Measurements from ENCODE around the gene FASTKD1. TPM values are rescaled to one million over a fixed set of nuclear protein-coding genes. Genes with fewer than 3 reads are reported as not detected.
"Not testable (repeated sequence)": the region's sequence is repeated elsewhere in the genome, so short reads cannot be mapped to it uniquely, and the experiment has no call there.

FASTKD1 gene
- total and polyA plus RNA-seq, 7 experiments from 2014 or later = 13.5 to 43.5 (median 16.9) TPM

- Histone ChIP-seq H3K36me3 (ENCODE audit: control insufficient read depth in 2 of 3, insufficient read depth in 3 of 3, low read length in 3 of 3) (no peaks in the 10 kb centered on the region), H3K4me3 (ENCODE audit: low read length) (peak overlapping the region; percentile 93), H3K27me3 (ENCODE audit: control insufficient read depth in 2 of 2, insufficient read depth in 2 of 2, low read length in 2 of 2) (no peaks in the 10 kb centered on the region), H3K9me3 (ENCODE audit: control insufficient read depth in 2 of 3, low read length in 3 of 3) (no peaks in the 10 kb centered on the region), H3K4me1 (ENCODE audit: control insufficient read depth in 2 of 2, insufficient read depth in 2 of 2, low read length in 2 of 2) (peaks cover 4 to 5% of the 10 kb centered on the region in 2 donors), H3K27ac (ENCODE audit: low read depth, low read length) (peak overlapping the region; percentile 80)
- peaks cover 0 to 4% (median 0%) of the 10 kb centered on the region in 5 donors for H3K27me3 Mint-ChIP-seq
- peaks cover 0 to 12% (median 4%) of the 10 kb centered on the region in 5 donors for H3K36me3 Mint-ChIP-seq
- DNase-seq = no peak
- ChIA-PET CTCF (interaction anchor here (0.7 to 1.7 kb wide), 3 partner anchors 11 to 1865 kb away, joined by 3 to 5 read pairs (median 4); partner anchors contain the start of gene PPIG), POLR2A (interaction anchor here (0.6 to 3.1 kb wide), 4 partner anchors 11 to 225 kb away, joined by 3 to 28 read pairs (median 4); partner anchors contain the start of genes BBS5, PPIG and SSB)
- H3K4me3 Mint-ChIP-seq = peak overlapping the region; percentile 88 to 99 (median 94)
- peaks cover 14 to 32% (median 24%) of the 10 kb centered on the region in 7 donors for H3K4me1 Mint-ChIP-seq
- intact Hi-C loops (cut with micrococcal nuclease) = loop anchor here (1.0 to 5.0 kb wide), 8 partner anchors 10 to 1354 kb away; partner anchors contain the start of genes BBS5 (in 2 of the 2), CFAP210 (in 2 of the 2), PHOSPHO2 (in 2 of the 2) and PPIG (in 2 of the 2)
- H3K9me3 Mint-ChIP-seq = no peaks in the 10 kb centered on the region
- peak overlapping the region; percentile 74 to 95 (median 91) for H3K27ac Mint-ChIP-seq
- no peak for ATAC-seq
Measured at GRCh38 chr2:169573974-169574299, 272 bp upstream of the FASTKD1 start.

- Histone ChIP-seq H3K27ac (ENCODE audit: low read depth, low read length) (peak overlapping the region; percentile 80), H3K9me3 (ENCODE audit: control insufficient read depth in 2 of 3, low read length in 3 of 3) (no peaks in the 10 kb centered on the region), H3K36me3 (ENCODE audit: control insufficient read depth in 2 of 3, insufficient read depth in 3 of 3, low read length in 3 of 3) (no peaks in the 10 kb centered on the region), H3K4me3 (ENCODE audit: low read length) (peak overlapping the region; percentile 93), H3K4me1 (ENCODE audit: control insufficient read depth in 2 of 2, insufficient read depth in 2 of 2, low read length in 2 of 2) (peaks cover 4 to 5% of the 10 kb centered on the region in 2 donors), H3K27me3 (ENCODE audit: control insufficient read depth in 2 of 2, insufficient read depth in 2 of 2, low read length in 2 of 2) (no peaks in the 10 kb centered on the region)
- Mint-ChIP-seq H3K27ac (peak overlapping the region in 7 of 9 donors; percentile 87 to 95 (median 91)), H3K4me1 (peaks cover 14 to 32% (median 24%) of the 10 kb centered on the region in 7 donors), H3K9me3 (no peaks in the 10 kb centered on the region), H3K36me3 (peaks cover 0 to 13% (median 4%) of the 10 kb centered on the region in 5 donors), H3K27me3 (peaks cover 0 to 4% (median 0%) of the 10 kb centered on the region in 5 donors), H3K4me3 (peak overlapping the region; percentile 88 to 99 (median 94))
- ChIA-PET CTCF (interaction anchor here (0.5 to 1.7 kb wide), 2 partner anchors 12 to 41 kb away, joined by 3 to 5 read pairs; partner anchors contain the start of gene PPIG), POLR2A (interaction anchor here (0.5 to 3.1 kb wide), 3 partner anchors 10 to 100 kb away, joined by 3 to 28 read pairs (median 3); partner anchors contain the start of gene PPIG)
- ATAC-seq (no peak), DNase-seq (no peak)
- intact Hi-C loops (cut with micrococcal nuclease) = loop anchor here (1.0 to 5.0 kb wide), 8 partner anchors 12 to 1356 kb away; partner anchors contain the start of genes BBS5 (in 2 of the 2), CFAP210 (in 2 of the 2), PHOSPHO2 (in 2 of the 2) and PPIG (in 2 of the 2)
Measured at GRCh38 chr2:169572821-169573159, 875 bp downstream of the FASTKD1 start.

GRCh38 chr2:169572189-169572588 is 1.5 kb downstream of the FASTKD1 start:
- H3K27ac ChIP-seq (ENCODE audit: low read depth, low read length) = no peak overlapping the region
- H3K9me3 ChIP-seq (ENCODE audit: control insufficient read depth in 2 of 3, low read length in 3 of 3) = no peaks in the 10 kb centered on the region
- Mint-ChIP-seq H3K36me3 (peaks cover 0 to 13% (median 4%) of the 10 kb centered on the region in 5 donors), H3K27me3 (peaks cover 0 to 4% (median 0%) of the 10 kb centered on the region in 5 donors), H3K4me1 (peaks cover 16 to 32% (median 24%) of the 10 kb centered on the region in 7 donors), H3K9me3 (no peaks in the 10 kb centered on the region), H3K27ac (no peak overlapping the region), H3K4me3 (no peak overlapping the region)
- ATAC-seq (no peak), DNase-seq (no peak)
- no peaks in the 10 kb centered on the region for H3K36me3 ChIP-seq (ENCODE audit: control insufficient read depth in 2 of 3, insufficient read depth in 3 of 3, low read length in 3 of 3)
- ChIA-PET CTCF (interaction anchor here (1.7 kb wide), 1 partner anchor 12 kb away, joined by 5 read pairs; the partner anchor contains the start of gene PPIG), POLR2A (interaction anchor here (1.0 to 3.1 kb wide), 2 partner anchors 10 to 12 kb away, joined by 3 to 28 read pairs; partner anchors contain the start of gene PPIG)
- H3K27me3 ChIP-seq (ENCODE audit: control insufficient read depth in 2 of 2, insufficient read depth in 2 of 2, low read length in 2 of 2) = no peaks in the 10 kb centered on the region
- no peak overlapping the region for H3K4me3 ChIP-seq (ENCODE audit: low read length)
- intact Hi-C loops (cut with micrococcal nuclease) = loop anchor here (5.0 kb wide), 2 partner anchors 680 to 1355 kb away; partner anchors contain the start of genes GORASP2 (in 1 of the 2) and SPC25 (in 1 of the 2)
- peaks cover 4 to 5% of the 10 kb centered on the region in 2 donors for H3K4me1 ChIP-seq (ENCODE audit: control insufficient read depth in 2 of 2, insufficient read depth in 2 of 2, low read length in 2 of 2)

DNA sequence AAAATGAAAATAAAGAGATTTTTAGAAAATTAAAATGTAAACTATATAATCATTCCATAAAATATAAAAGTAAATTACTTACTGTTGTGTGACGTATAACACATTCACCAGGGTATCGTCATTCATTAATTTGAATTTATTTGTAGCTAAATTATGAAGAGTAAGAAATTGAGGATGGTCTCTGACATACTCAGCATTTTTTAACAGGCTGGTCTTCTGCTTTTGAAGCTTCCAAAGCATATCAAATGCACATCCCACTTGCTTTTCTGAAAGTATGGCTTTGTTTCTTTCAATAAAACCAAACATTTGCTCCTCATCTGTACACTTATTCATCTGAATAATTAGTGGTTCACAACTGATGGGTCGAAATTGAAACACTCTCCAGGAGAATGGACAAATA is 2.1 kb downstream of the FASTKD1 start:
- no peak for ATAC-seq
- Mint-ChIP-seq H3K36me3 (peaks cover 0 to 13% (median 4%) of the 10 kb centered on the region in 5 donors), H3K4me3 (no peak overlapping the region), H3K4me1 (peaks cover 16 to 32% (median 24%) of the 10 kb centered on the region in 7 donors), H3K27ac (no peak overlapping the region), H3K9me3 (no peaks in the 10 kb centered on the region), H3K27me3 (peaks cover 0 to 4% (median 0%) of the 10 kb centered on the region in 5 donors)
- ChIA-PET CTCF (no interaction called here), POLR2A (interaction anchor here (3.1 kb wide), 1 partner anchor 13 kb away, joined by 28 read pairs; the partner anchor contains the start of gene PPIG)
- intact Hi-C loops (cut with micrococcal nuclease) = loop anchor here (5.0 kb wide), 2 partner anchors 679 to 1356 kb away; partner anchors contain the start of genes GORASP2 (in 1 of the 2) and SPC25 (in 1 of the 2)
- no peaks in the 10 kb centered on the region for H3K9me3 ChIP-seq (ENCODE audit: control insufficient read depth in 2 of 3, low read length in 3 of 3)
- H3K27ac ChIP-seq (ENCODE audit: low read depth, low read length) = no peak overlapping the region
- peaks cover 4 to 5% of the 10 kb centered on the region in 2 donors for H3K4me1 ChIP-seq (ENCODE audit: control insufficient read depth in 2 of 2, insufficient read depth in 2 of 2, low read length in 2 of 2)
- DNase-seq = no peak
- H3K27me3 ChIP-seq (ENCODE audit: control insufficient read depth in 2 of 2, insufficient read depth in 2 of 2, low read length in 2 of 2) = no peaks in the 10 kb centered on the region
- no peaks in the 10 kb centered on the region for H3K36me3 ChIP-seq (ENCODE audit: control insufficient read depth in 2 of 3, insufficient read depth in 3 of 3, low read length in 3 of 3)
- H3K4me3 ChIP-seq (ENCODE audit: low read length) = no peak overlapping the region

DNA sequence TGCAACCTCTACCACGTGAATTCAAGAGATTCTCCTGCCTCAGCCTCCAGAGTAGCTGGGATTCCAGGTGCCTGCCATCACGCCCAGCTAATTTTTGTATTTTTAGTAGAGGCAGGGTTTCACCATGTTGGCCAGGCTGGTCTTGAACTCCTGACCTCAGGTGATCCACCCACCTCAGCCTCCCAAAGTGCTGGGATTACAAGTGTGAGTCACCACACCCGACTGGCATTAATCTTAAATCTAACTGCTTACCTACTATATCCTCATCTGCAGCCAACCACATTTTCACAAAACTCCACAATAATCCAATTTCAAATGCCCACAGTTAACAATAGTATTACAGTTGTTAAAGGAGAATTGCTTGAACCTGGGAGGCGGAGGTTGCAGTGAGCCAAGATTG is 2.9 kb downstream of the FASTKD1 start:
- peaks cover 16 to 32% (median 24%) of the 10 kb centered on the region in 7 donors for H3K4me1 Mint-ChIP-seq
- POLR2A ChIA-PET = interaction anchor here (0.6 kb wide), 1 partner anchor 443 kb away, joined by 3 read pairs; no protein-coding TSS in a partner anchor
- H3K4me1 ChIP-seq (ENCODE audit: control insufficient read depth in 2 of 2, insufficient read depth in 2 of 2, low read length in 2 of 2); H3K4me3 Mint-ChIP-seq; H3K27me3 Mint-ChIP-seq; H3K27ac ChIP-seq (ENCODE audit: low read depth, low read length); H3K9me3 Mint-ChIP-seq; H3K27me3 ChIP-seq (ENCODE audit: control insufficient read depth in 2 of 2, insufficient read depth in 2 of 2, low read length in 2 of 2); H3K9me3 ChIP-seq (ENCODE audit: control insufficient read depth in 2 of 3, low read length in 3 of 3); H3K27ac Mint-ChIP-seq; H3K4me3 ChIP-seq (ENCODE audit: low read length); DNase-seq; ATAC-seq; H3K36me3 ChIP-seq (ENCODE audit: control insufficient read depth in 2 of 3, insufficient read depth in 3 of 3, low read length in 3 of 3); CTCF ChIA-PET: not testable (repeated sequence)
- intact Hi-C loops (cut with micrococcal nuclease) = loop anchor here (5.0 kb wide), 2 partner anchors 678 to 1357 kb away; partner anchors contain the start of genes GORASP2 (in 1 of the 2) and SPC25 (in 1 of the 2)
- H3K36me3 Mint-ChIP-seq = peaks cover 0 to 13% (median 6%) of the 10 kb centered on the region in 5 donors

DNA sequence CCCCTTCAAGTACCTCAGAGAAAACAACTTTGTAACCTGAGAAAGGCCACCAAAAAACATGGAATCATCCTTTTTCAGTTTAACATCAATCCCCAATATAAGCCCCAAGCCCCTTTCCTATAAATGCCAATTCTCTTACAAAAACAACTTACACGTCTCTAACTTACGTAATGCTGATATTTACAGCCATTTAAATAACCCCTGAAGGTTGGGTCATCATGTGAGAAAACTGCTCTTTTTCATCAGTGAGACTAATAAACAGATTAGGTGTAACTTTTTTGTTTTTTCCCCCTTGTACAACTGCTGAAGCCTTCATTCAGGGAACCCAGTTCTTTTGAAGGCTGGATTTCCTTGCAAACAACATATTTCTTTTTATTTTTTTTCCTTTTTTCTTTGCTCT is 3.7 kb downstream of the FASTKD1 start:
- Mint-ChIP-seq H3K9me3 (no peaks in the 10 kb centered on the region), H3K36me3 (peaks cover 0 to 13% (median 11%) of the 10 kb centered on the region in 5 donors), H3K27ac (no peak overlapping the region), H3K4me3 (no peak overlapping the region), H3K4me1 (peaks cover 16 to 32% (median 24%) of the 10 kb centered on the region in 7 donors), H3K27me3 (no peaks in the 10 kb centered on the region)
- Histone ChIP-seq H3K36me3 (ENCODE audit: control insufficient read depth in 2 of 3, insufficient read depth in 3 of 3, low read length in 3 of 3) (no peaks in the 10 kb centered on the region), H3K27ac (ENCODE audit: low read depth, low read length) (no peak overlapping the region), H3K4me3 (ENCODE audit: low read length) (no peak overlapping the region), H3K9me3 (ENCODE audit: control insufficient read depth in 2 of 3, low read length in 3 of 3) (no peaks in the 10 kb centered on the region), H3K27me3 (ENCODE audit: control insufficient read depth in 2 of 2, insufficient read depth in 2 of 2, low read length in 2 of 2) (no peaks in the 10 kb centered on the region), H3K4me1 (ENCODE audit: control insufficient read depth in 2 of 2, insufficient read depth in 2 of 2, low read length in 2 of 2) (peaks cover 4 to 5% of the 10 kb centered on the region in 2 donors)
- ChIA-PET POLR2A (no interaction called here), CTCF (no interaction called here)
- intact Hi-C loops (cut with micrococcal nuclease) = loop anchor here (5.0 kb wide), 2 partner anchors 678 to 1357 kb away; partner anchors contain the start of genes GORASP2 (in 1 of the 2) and SPC25 (in 1 of the 2)
- ATAC-seq (no peak), DNase-seq (no peak)

Measured in naive thymus-derived CD4-positive, alpha-beta T cell (primary cell).